GM18502 (cell line): ENCODE data around the gene FGF14.

Experiments used
- ATAC-seq: cut with Tn5 transposase; IDR thresholded peaks from one replicate; pipeline ENCODE4 v1.9.1; 2021; ENCODE audit warnings: mild to moderate bottlenecking; ENCODE audit not compliant: unreplicated experiment, poor library complexity

The FGF14 gene

DNA sequence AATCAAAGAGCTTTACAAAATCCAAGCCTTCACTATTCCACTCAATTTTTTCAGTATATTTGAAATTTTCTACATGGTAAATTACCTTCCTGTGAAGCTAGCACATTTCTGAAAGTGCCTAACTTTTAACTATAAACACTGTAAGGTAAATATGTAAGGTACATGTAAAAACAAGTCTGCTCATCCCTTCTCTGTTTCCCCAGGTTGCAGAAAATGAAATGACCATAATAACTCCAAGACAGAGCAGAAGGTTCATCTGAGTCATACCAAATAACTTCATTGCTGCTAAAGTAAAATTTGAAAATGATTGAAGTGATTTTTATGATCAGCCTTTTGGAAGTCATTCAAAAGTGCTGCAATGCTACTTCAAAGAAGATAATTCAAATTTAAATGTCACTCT, 28.6 kb downstream of the FGF14 start:
- no peak for ATAC-seq

DNA sequence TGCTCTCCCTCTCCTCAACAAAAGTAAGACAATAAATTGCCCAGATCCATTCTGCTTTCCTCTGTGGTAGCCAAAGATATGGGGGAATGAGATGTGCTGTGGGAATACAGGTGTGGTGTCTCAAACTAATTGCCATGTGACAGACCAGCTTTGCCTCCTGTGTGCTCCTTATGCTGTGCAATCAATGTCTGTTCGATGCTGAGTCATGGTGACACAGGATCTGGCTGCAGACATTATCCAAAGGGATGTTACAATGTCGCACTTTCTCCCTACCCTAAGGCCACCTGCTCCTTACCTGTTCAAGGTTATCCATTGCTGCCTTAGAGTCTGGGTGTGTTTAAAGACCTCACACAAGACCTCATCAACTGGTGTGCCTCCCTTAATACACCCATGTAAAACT, 32.5 kb downstream of the FGF14 start:
- ATAC-seq, result no peak

DNA sequence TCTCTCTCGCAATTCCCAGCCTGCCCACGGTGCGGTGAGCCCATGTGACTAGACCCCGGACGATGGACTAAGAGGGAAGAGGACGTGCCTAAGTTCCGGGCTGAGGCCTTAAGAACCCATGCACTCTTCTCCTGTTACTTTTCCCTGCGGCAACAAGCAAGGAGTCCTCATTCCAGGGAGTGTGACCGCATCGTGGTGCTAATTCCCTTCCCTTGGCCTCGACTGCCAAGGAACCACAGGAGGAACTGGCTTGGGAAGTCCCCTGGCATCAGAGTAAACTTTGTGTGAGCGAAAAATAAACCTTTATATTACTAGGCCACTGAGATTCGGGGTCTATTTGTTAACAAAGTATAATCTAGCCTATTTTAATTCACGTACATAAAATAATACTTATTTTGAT, 34.0 kb downstream of the FGF14 start:
- ATAC-seq, result no peak

DNA sequence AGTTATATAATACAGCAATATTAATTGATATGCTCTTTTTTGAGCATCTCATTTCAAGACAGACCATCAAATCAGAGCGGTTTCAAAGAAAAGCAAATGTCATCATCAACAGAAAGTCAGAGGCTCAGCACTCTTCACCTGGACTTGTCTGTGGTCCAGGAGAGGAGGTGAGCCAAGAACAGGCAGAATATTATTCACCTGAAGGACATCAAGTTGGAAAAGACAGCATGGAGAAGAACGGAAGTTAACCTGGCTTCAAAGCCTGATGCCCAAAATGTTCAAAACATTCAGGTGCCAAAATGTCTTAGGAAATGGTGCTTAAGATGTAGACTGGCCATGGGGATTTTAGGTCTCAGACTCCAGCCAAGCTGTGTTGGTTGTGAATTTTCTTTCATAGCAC, 40.7 kb downstream of the FGF14 start:
- ATAC-seq, result no peak

DNA sequence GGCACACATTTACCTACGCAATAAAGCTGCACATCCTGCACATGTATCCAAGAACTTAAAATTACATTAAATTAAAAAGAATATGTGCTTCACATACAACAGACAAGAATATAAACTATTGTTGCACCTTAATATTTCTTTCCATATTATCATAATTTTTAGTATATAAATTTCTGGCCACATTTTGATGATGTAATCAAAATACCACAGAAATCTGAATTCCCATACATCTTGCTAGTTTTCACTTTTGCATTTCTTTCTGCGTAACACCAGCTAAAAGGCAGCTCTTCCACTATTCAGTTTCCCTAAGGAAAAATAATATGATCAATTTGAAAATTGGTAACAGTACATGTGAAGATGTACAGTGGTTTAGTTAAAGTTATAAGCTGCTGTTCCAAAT, 42.6 kb downstream of the FGF14 start:
- ATAC-seq, result no peak

DNA sequence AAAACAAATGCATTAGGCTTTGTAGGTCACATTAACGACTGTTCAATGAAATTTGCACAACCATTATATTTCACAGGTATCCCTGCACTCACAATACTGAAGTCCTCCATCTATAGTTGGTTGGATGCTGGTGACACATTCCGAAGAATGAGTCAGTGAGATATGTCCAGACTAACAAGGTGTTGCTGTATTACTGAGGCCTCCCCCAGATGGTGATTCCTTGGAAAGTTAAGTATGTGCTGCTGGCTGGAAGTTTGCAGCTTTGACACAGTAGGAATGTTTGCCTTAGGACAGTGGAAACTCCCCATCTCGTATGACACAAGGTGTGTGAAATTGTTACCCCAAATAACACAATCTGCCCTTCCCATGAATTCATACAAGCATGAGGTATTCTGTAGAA, 46.6 kb downstream of the FGF14 start:
- no peak for ATAC-seq

DNA sequence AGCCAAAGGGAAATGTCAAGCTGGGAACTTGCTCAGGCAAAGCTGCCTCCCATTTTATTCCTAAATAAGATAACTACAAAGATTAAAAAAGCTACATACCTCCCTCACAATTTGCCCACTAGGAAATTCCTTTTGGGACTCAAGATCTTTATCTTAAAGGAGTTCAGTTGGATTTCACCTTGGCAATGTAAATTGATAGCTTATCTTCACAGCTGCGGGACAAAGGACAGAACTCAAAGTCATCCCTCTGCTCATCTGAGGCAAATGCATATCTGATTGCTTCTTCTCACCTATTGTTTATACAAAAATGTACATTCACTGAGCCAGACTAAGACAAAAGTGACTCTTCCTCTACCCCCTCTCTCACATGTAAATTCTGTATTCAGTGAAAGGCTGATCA, 47.8 kb downstream of the FGF14 start:
- ATAC-seq, result no peak

DNA sequence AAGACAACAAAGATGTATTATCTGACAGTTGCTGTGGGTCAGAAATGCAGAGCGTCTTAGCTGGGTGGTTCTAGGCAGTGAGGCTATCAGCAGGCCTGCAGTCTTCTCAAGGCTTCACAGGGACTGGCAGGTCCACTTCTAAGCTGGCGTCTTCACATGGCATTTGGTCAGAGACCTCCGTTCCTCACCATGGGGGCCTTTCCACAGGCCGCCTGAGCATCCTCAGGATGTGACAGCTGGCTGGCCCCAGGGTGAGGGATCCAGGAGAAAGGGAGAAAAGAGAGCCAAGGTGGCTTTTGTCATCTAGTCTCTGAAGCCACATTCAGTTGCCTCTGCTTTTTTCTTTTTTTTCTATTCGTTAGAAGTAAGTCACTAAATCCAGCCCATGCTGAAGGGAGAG, 50.3 kb downstream of the FGF14 start:
- no peak for ATAC-seq

DNA sequence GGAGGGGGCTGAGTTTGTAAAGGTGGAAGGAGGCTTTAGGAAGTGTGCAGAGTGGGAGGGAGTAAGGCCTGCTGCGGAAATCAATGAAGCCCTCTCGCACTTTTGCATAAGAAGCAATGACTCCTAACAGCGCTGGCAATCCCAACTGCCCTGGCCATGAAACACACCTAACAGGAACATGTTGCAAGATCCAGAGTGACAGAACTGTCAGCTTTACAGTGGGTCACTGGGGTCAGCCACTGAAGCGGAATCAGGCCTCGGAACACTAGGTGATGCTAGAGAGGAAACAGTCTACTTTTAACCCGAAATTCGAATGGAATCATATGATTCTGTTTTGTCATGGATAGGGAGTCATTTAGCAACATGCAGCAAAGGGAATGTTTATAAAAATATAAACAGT, 54.4 kb downstream of the FGF14 start:
- no peak for ATAC-seq

DNA sequence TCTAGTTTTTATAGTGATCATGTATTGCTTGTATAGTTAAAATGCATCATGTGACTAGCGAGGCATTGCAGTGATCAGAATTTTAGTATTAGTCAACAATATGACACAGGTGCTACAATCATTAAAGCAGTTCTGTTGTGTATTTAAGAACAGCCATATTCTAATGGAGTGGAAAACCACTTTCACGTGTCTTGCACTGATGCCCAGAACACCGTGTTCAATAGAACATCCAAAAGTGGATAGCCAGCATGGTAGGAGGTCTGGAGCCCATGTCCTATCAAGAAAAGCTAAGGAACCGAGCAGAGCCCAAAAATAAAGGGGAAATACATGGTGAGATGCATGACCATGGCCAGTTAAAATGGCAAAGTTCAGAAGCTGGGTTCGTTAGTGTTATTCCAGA, 55.1 kb downstream of the FGF14 start:
- no peak for ATAC-seq

DNA sequence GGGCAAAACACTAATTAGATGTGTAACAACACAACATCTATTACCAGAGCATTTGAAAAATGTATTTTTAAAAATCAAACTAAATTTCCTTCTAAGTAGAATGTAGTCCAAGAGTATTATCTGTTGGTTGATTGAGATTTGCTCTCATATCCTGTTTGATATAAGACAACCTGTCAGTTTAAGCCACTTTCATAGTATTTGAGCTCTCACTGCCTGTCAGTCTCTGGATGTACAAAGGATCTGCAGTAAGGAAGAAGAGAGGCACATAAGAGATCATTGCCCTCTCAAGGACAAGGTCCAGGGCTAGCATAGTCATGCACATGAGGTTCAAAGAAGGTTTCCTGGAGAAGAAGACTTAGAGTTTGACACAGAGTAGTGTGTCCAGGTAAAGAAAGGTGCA, 57.4 kb downstream of the FGF14 start:
- ATAC-seq, result no peak

DNA sequence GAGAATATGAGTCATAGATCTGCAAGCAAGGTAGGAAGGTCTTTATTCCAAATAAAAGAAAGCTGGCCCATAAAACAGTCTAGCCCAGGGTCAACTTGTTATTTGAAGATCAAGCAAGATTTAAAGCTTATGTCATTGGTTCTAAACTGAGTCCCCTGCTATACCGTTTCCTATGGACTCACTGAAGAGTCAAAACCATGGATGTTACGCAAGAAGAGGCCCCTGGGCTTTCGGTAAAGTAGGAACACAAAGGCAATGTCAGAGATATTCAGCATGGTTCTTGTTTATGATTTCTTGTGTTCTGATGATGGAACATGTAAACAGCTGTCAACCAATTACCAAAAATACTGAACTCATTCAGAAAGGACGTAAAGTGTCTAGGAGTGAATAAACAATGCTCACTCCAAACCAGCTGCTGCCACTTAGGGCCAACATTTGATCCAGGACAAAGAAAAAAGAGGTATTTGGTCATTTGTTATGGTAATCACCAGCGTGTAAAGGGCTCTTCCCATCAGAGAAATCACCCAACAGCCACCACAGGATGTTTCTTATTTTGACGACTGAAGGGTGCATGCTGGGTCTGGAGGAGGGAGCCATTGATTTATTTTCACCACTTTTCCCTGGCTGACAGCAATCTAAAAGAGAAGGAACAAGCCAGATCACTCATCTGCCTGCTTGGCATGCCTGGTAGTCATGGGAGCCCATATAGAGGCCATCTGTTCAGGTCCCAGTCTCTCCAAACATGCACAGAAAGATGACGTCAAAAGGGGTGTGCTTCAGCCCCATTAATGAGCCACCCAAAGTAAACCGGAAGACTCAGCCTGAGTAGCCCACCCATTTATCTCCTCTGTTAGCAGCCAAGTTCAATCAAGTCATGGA, 68.3 kb downstream of the FGF14 start:
- no peak for ATAC-seq

DNA sequence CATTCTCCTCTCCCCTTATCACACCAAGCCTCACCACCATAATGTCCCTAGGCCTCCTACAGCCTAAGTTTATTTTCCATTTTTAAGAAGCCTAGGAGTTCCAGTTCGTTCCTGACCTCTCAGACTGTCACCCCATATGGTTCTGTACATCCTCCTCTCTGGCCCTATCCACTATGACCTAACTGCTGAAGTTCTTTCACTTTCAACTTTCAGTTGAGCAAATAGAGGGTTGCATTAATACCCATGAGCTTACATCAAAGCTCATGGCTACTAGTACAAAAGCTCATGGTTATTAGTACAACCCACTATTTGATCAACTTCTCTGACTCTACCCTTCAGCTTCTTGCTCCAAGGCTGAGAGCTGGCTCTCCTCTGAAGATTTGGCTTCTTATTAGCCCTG, 72.9 kb downstream of the FGF14 start:
- peak; percentile 79 for ATAC-seq

DNA sequence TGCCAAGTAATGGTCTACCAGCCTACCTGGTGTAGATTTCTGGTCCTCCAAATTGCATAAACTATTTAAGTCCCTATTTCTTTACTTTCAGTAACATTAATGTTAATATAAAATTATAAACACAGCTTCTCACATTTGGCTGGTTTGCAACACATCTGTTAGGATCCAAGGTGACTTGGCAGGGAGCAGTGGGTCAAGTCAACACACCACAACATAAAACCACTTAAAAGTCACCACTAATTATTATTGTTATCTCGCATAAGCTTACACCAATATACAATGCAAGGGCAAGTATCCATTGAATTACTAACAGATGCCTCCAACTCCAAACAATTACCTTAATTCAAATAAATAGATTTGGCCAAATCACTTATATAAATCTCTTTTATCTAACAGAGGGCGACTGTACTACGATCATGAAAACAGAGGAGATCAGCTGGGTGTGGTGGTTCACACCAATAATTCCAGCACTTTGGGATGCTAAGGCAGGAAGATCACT, 74.7 kb downstream of the FGF14 start:
- no peak for ATAC-seq

DNA sequence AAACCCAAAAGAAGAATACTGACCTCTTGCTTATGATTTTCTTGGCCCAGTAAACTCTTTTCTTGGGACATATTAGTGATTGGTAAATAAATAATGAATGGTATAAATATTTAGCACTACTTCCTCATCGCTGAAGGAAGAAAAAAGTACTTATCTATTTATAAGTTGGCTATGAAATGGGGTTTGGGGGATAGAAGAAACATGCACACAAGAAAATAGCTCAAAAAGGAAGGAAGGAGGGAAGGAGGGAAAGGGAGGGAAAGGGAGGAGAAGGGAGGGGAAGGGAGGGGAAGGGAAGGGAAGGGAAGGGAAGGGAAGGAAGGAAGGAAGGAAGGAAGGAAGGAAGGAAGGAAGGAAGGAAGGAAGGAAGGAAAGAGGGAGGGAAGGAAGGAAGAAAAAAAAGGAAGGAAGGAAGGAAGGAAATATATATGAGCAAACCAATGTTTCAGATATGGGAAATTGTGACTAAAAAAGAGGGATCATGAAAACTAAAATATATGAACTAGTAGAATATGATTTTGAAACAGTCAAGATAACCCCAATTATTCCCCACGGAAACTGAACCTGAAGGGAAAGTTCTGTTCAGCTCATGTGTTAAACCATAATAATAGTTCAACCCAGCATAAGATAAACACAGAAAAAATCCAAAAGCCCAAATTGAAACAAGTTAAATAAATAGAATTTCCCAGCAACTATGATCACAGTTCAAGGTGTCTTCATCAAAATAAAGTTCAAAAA, 75.3 kb downstream of the FGF14 start:
- ATAC-seq, result no peak

DNA sequence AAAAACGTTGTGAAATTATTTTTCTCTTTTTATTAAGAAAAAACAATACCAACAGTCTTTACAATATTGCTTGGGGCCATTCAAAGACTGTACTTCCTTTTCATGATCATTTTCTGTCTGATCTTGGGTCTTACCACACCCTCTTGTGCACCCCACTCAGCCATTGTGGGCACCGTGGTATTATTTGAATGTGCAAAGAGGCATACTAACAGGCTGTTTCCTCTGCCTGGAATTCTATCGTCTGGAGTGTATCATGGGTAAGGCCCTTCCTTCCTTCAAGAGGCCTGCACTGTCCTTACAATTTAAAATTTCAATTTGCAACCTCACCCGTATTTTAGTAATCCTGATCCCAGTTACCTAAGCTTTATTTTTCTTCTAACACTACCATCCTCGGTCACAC, 76.5 kb downstream of the FGF14 start:
- ATAC-seq, result no peak

DNA sequence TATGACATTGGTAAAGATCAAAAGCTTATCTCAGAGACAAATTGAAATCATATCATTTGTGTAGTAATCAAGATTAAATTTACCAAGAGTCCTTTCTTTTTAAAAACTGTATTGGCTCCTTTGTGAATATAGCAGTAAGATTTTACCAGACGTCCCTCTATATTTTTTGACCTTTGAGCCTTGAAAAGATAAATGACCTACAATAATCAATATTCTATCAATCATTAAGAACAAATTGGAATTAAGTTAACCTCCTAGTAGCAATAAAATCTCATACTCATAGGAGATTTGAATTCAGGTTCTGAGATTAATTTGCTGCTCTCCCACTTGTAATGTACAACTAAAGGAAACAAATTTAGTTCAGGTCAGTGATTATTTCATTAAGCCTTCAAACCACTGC, 78.3 kb downstream of the FGF14 start:
- ATAC-seq, result no peak

DNA sequence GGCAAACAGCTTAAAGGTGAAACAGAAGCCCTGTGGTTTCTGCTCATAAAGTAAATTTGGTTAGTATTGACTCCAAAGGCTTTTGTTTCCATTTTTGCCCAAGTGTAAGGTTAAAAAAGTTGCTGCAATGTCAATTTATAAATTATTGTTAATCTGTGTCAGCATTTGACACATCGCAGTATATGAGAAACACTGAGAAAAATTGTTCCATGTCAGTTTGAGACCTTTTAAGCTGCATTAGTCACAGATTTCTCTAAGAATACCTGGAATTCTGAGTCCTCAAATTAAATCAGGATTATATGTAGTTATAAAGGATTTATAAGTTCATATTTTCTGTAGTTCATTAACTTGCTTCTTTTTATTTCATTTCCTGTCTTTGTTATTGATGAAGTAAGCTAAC, 78.8 kb downstream of the FGF14 start:
- no peak for ATAC-seq

DNA sequence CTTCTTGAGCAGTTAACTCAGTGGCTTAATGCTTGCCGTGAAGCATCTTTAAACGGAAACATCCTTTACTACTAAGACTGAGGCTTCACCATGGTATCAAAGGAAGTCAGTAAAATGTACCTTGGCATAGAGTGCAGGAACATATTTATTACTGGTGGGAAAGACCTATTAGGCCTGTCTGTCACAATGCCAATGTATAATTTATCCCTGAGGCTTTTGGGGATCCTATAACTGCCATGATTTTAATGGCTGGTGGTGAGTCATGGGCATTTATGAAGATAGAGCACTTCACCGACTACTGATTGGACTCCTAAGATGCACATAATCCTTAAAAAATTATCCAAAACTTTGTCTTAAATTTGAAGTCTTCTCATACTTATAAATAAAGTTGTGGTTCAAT, 79.6 kb downstream of the FGF14 start:
- no peak for ATAC-seq

DNA sequence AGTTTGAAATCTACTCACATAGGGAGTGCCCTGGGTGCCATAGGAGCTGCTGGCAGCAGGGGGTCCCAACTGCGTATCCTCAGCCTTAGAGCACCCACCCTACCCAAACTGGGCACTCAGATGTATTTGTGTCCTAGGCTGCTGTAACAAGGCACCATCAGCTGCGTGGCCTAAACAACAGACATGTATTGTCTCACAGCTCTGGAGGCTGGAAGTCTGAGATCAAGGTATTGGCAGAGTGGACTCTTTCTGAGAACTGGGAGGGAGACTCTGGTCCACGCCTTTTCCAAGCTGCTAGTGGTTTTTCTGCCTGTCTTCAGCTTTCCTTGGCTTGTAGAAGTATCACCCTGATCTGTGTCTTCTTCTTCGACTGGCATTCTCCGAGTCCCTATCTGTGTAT, 83.6 kb downstream of the FGF14 start:
- ATAC-seq, result no peak

DNA sequence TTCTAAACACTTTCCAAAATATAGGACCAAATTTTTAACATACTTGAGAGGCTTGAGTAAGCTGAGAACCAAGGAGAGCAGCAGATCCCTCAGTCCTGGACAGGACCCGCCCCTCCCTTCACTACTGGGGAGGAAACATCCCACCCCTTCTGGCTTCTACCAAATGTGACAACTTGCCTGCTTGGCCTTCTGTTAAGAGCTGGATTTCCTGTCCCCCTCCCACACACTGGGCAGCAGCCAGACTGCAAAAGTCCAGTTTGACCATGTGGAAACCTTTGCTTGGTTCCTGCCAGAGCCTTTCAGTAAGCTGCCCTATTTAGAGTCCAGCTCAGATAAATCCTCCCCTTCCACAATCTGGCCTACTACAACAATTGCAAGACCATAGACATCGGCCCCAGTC, 84.3 kb downstream of the FGF14 start:
- ATAC-seq, result no peak

DNA sequence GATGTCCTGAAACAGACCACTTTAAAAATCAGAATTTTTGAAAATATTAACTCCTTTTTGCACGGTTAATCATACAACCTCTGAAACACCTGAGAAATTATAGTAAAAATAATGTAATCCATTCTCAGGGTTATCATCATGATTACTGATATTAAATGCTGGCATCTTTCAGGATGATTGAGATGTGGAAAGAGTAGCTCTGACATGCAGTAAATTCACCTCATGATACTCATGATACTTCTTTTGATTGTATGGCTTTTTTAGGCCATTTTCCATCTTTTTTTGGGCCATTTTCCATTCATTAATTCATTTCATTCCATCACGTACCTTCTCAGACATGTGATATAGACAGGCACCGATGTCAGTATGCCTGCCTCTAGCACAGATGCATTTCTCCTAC, 85.1 kb downstream of the FGF14 start:
- no peak for ATAC-seq
